H9 (cell line): ENCODE data around the gene GATAD1. TPM values are rescaled to one million over a fixed set of nuclear protein-coding genes. Genes with fewer than 3 reads are reported as not detected.

Experiments
- DNase-seq: peaks from one replicate; pipeline ENCODE4 v3.0.0-alpha.2; 2017
- H2AFZ ChIP-seq: one replicate; pipeline ENCODE4 v1.6.1; 2013; ENCODE audit warnings: mild to moderate bottlenecking, low read length, control low read depth, moderate library complexity
- H2AK5ac ChIP-seq: 2 replicates; pipeline ENCODE4 v1.6.1; 2013; ENCODE audit warnings: low read length, control low read depth, mixed read lengths; ENCODE audit not compliant: insufficient read length
- H2BK120ac ChIP-seq: one replicate; pipeline ENCODE4 v1.6.1; 2013; ENCODE audit warnings: low read depth, mild to moderate bottlenecking, low read length, control low read depth, inconsistent platforms; ENCODE audit not compliant: poor library complexity, severe bottlenecking
- H2BK12ac ChIP-seq: 2 replicates; pipeline ENCODE4 v1.6.1; 2013; ENCODE audit warnings: low read length, control low read depth, mixed read lengths, low read depth; ENCODE audit not compliant: insufficient read length
- H2BK15ac ChIP-seq: 2 replicates; pipeline ENCODE4 v1.6.1; 2013; ENCODE audit warnings: low read depth, low read length, control low read depth
- H2BK20ac ChIP-seq: one replicate; pipeline ENCODE4 v1.6.1; 2013; ENCODE audit warnings: low read depth, mild to moderate bottlenecking, low read length, control low read depth, inconsistent platforms; ENCODE audit not compliant: poor library complexity, severe bottlenecking
- H2BK5ac ChIP-seq: 2 replicates; pipeline ENCODE4 v1.6.1; 2013; ENCODE audit warnings: low read length, control low read depth, mixed read lengths; ENCODE audit not compliant: insufficient read length
- H3K14ac ChIP-seq: 2 replicates; pipeline ENCODE4 v1.6.1; 2013; ENCODE audit warnings: low read length, control low read depth; ENCODE audit not compliant: insufficient read depth
- H3K18ac ChIP-seq: 2 replicates; pipeline ENCODE4 v1.6.1; 2013; ENCODE audit warnings: low read depth, mild to moderate bottlenecking, mixed read lengths, low read length, control low read depth; ENCODE audit not compliant: insufficient read length
- H3K23ac ChIP-seq: 2 replicates; pipeline ENCODE4 v1.6.1; 2013; ENCODE audit warnings: low read length, control low read depth, mixed read lengths, low read depth; ENCODE audit not compliant: insufficient read length
- H3K23me2 ChIP-seq: 2 replicates; pipeline ENCODE4 v1.6.1; 2013; ENCODE audit warnings: low read depth, mild to moderate bottlenecking, mixed read lengths, low read length, control low read depth; ENCODE audit not compliant: insufficient read length, poor library complexity, severe bottlenecking
- H3K27ac ChIP-seq: 2 replicates; pipeline ENCODE4 v1.5.1; 2013; ENCODE audit warnings: low read length, control low read depth, mixed read lengths, low read depth; ENCODE audit not compliant: insufficient read length
- H3K27me3 ChIP-seq: 2 replicates; pipeline ENCODE4 v1.6.1; 2013; ENCODE audit warnings: low read length, control low read depth, inconsistent platforms; ENCODE audit not compliant: insufficient read depth
- H3K4ac ChIP-seq: 2 replicates; pipeline ENCODE4 v1.6.1; 2013; ENCODE audit warnings: low read depth, mild to moderate bottlenecking, control low read depth, inconsistent platforms, low read length, moderate library complexity
- H3K4me1 ChIP-seq: 2 replicates; pipeline ENCODE4 v1.6.1; 2013; ENCODE audit warnings: low read length, control low read depth, inconsistent platforms; ENCODE audit not compliant: insufficient read depth
- H3K4me2 ChIP-seq: 2 replicates; pipeline ENCODE4 v1.6.1; 2013; ENCODE audit warnings: low read length, control low read depth, mixed read lengths; ENCODE audit not compliant: insufficient read length, insufficient read depth
- H3K56ac ChIP-seq: 2 replicates; pipeline ENCODE4 v1.6.1; 2013; ENCODE audit warnings: low read depth, mild to moderate bottlenecking, mixed read lengths, low read length, control low read depth; ENCODE audit not compliant: insufficient read length
- H3K79me1 ChIP-seq: 2 replicates; pipeline ENCODE4 v1.6.1; 2013; ENCODE audit warnings: low read depth, mild to moderate bottlenecking, moderate library complexity, low read length, control low read depth, inconsistent platforms; ENCODE audit not compliant: insufficient read depth, poor library complexity, severe bottlenecking
- H3K79me2 ChIP-seq: 2 replicates; pipeline ENCODE4 v1.6.1; 2013; ENCODE audit warnings: low read length, control low read depth, inconsistent platforms; ENCODE audit not compliant: insufficient read depth
- H3K9ac ChIP-seq: 2 replicates; pipeline ENCODE4 v1.6.1; 2013; ENCODE audit warnings: low read length, control low read depth, mixed read lengths; ENCODE audit not compliant: insufficient read length; ENCODE audit errors: extremely low read depth
- H3K9me3 ChIP-seq: one replicate; pipeline ENCODE4 v1.6.1; 2013; ENCODE audit warnings: low read depth, low read length, inconsistent platforms; ENCODE audit not compliant: control insufficient read depth
- H3T11ph ChIP-seq: one replicate; pipeline ENCODE4 v1.6.1; 2013; ENCODE audit warnings: mild to moderate bottlenecking, low read length, control low read depth, inconsistent platforms
- H4K20me1 ChIP-seq: one replicate; pipeline ENCODE4 v1.6.1; 2013; ENCODE audit not compliant: control insufficient read depth, insufficient read length, insufficient read depth
- H4K5ac ChIP-seq: 2 replicates; pipeline ENCODE4 v1.6.1; 2013; ENCODE audit warnings: low read depth, mild to moderate bottlenecking, mixed read lengths, low read length, control low read depth; ENCODE audit not compliant: insufficient read length
- H4K8ac ChIP-seq: replicated peaks from 2 replicates; pipeline ENCODE4 v1.6.1; 2013; ENCODE audit warnings: low read length, control low read depth, mixed read lengths, low read depth; ENCODE audit not compliant: insufficient read length
- H4K91ac ChIP-seq: 2 replicates; pipeline ENCODE4 v1.6.1; 2013; ENCODE audit warnings: low read depth, mild to moderate bottlenecking, moderate library complexity, mixed read lengths, low read length, control low read depth; ENCODE audit not compliant: insufficient read length
- H3K27ac Mint-ChIP-seq, 3 experiments: 2 replicates in 2 of 3; 3 replicates in 1 of 3; pipeline ENCODE4 v1.8.0; 2020 to 2021; ENCODE audit warnings: mixed read lengths in 3 of 3, mild to moderate bottlenecking in 1 of 3, moderate library complexity in 1 of 3
- H3K27me3 Mint-ChIP-seq: 2 replicates; pipeline ENCODE4 v1.8.0; 2021; ENCODE audit warnings: low read depth, mild to moderate bottlenecking, moderate library complexity, mixed read lengths
- H3K36me3 Mint-ChIP-seq, 3 experiments: 2 replicates in 2 of 3; 3 replicates in 1 of 3; pipeline ENCODE4 v1.8.0; 2020 to 2021; ENCODE audit warnings: low read depth in 3 of 3, mixed read lengths in 3 of 3; ENCODE audit not compliant: insufficient read depth in 1 of 3
- H3K4me1 Mint-ChIP-seq, 2 experiments: 2 replicates each; pipeline ENCODE4 v1.8.0; 2020; ENCODE audit warnings: mixed read lengths in 2 of 2
- H3K4me3 Mint-ChIP-seq, 2 experiments: 2 replicates in 1 of 2; 3 replicates in 1 of 2; pipeline ENCODE4 v1.8.0; 2020 to 2021; ENCODE audit warnings: mild to moderate bottlenecking in 2 of 2, mixed read lengths in 2 of 2, moderate library complexity in 1 of 2
- H3K9me3 Mint-ChIP-seq, 2 experiments: 2 replicates in 1 of 2; 3 replicates in 1 of 2; pipeline ENCODE4 v1.8.0; 2020; ENCODE audit warnings: mild to moderate bottlenecking in 2 of 2, mixed read lengths in 2 of 2, moderate library complexity in 1 of 2
- WGBS: extraction: QIAGEN DNeasy Blood & Tissue Kit; methylation state at CpG from one replicate; pipeline ENCODE4 v1.1.7; 2013; ENCODE audit warnings: missing lambda C conversion rate, low lambda C conversion rate, mixed read lengths; ENCODE audit not compliant: insufficient read length; ENCODE audit errors: extremely low coverage; 5-methylcytosine and 5-hydroxymethylcytosine counted together
- total RNA-seq: library from RNA; stranded (reverse); gene quantifications from 2 replicates; pipeline ENCODE4 v1.2.1, GENCODE V29; 2021
- TF ChIP-seq, protein P1 (sequence below): fragments of 200-600 bp; sonication (generic); conservative IDR thresholded peaks from 3 replicates; pipeline ENCODE4 v1.8.0; 2021; ENCODE audit warnings: antibody characterized with exemption, mild to moderate bottlenecking

Gene GATAD1
- total RNA-seq, 1 experiment from 2014 or later = 36.5 TPM

DNA sequence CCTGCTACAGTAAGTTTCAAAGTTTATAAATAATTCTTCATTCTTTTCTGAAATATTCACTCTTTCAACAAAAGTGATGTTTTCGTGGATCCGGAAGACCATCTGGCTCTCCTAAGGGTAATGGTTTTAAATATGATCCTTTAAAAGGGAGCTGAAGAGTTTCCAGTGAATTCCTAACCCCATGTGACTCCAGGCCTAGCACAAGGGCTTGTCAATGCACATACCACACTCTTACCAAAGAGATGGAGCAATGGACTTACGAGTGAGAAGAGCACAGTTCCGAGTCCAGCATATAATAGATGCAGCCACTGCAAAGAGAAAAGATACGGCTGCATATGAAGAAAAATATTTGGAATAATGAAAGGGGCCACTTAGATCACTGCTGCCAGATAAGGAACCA lies 32.1 kb upstream of the GATAD1 start:
- H2BK20ac ChIP-seq = no peak overlapping the region
- H3K79me2 ChIP-seq = no peaks in the 10 kb centered on the region
- no peaks in the 10 kb centered on the region for H3K23me2 ChIP-seq
- no peak overlapping the region for H3T11ph ChIP-seq
- H3K79me1 ChIP-seq = no peaks in the 10 kb centered on the region
- no peak overlapping the region for H3K27ac ChIP-seq
- H2AFZ ChIP-seq = no peak overlapping the region
- no CpG with 5 or more reads among the region's 5 CpGs for WGBS
- no peak overlapping the region for H2BK120ac ChIP-seq
- H3K27me3 ChIP-seq = no peaks in the 10 kb centered on the region
- H3K4me1 Mint-ChIP-seq = no peaks in the 10 kb centered on the region; a peak in 2 of 4 replicates
- H3K4ac ChIP-seq = no peak overlapping the region
- no peaks in the 10 kb centered on the region for H3K4me1 ChIP-seq
- H2BK15ac ChIP-seq = no peak overlapping the region
- no peak overlapping the region for H2BK12ac ChIP-seq
- H3K9me3 ChIP-seq = no peaks in the 10 kb centered on the region
- H4K8ac ChIP-seq = no peak overlapping the region
- H3K4me3 Mint-ChIP-seq = no peak overlapping the region
- no peak overlapping the region for H3K56ac ChIP-seq
- H4K5ac ChIP-seq = no peak overlapping the region
- no peak overlapping the region for H4K91ac ChIP-seq
- TF ChIP-seq, protein P1, sequence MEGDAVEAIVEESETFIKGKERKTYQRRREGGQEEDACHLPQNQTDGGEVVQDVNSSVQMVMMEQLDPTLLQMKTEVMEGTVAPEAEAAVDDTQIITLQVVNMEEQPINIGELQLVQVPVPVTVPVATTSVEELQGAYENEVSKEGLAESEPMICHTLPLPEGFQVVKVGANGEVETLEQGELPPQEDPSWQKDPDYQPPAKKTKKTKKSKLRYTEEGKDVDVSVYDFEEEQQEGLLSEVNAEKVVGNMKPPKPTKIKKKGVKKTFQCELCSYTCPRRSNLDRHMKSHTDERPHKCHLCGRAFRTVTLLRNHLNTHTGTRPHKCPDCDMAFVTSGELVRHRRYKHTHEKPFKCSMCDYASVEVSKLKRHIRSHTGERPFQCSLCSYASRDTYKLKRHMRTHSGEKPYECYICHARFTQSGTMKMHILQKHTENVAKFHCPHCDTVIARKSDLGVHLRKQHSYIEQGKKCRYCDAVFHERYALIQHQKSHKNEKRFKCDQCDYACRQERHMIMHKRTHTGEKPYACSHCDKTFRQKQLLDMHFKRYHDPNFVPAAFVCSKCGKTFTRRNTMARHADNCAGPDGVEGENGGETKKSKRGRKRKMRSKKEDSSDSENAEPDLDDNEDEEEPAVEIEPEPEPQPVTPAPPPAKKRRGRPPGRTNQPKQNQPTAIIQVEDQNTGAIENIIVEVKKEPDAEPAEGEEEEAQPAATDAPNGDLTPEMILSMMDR = no peak
- no peak overlapping the region for H2BK5ac ChIP-seq
- peaks cover 2% of the 10 kb centered on the region for H4K20me1 ChIP-seq
- H3K4me2 ChIP-seq = no peak overlapping the region
- no peak overlapping the region for H3K9ac ChIP-seq
- H3K9me3 Mint-ChIP-seq = no peaks in the 10 kb centered on the region
- H3K23ac ChIP-seq = no peak overlapping the region
- no peaks in the 10 kb centered on the region for H3K36me3 Mint-ChIP-seq
- no peak overlapping the region for H2AK5ac ChIP-seq
- no peak for DNase-seq
- no peak overlapping the region for H3K18ac ChIP-seq
- peaks cover 2% of the 10 kb centered on the region for H3K27me3 Mint-ChIP-seq
- no peak overlapping the region for H3K14ac ChIP-seq
- no peak overlapping the region for H3K27ac Mint-ChIP-seq
